Measurements from ENCODE around the gene TARS2.

The TARS2 gene

GRCh38 chr1:150507912-150508864 is 21.0 kb downstream of the TARS2 start, which contains the start of gene ECM1:
Gene ECM1, plus strand, starts transcription at chr1:150508109. Its CDS starts 101 bp downstream, at chr1:150508210.
- no peak for FAIRE-seq
- no peak for DNase-seq (ENCODE audit: extremely low spot score, insufficient read length, low read depth)

GRCh38 chr1:150508982-150509381 is 21.8 kb downstream of the TARS2 start:
- no peak for DNase-seq (ENCODE audit: extremely low spot score, insufficient read length, low read depth)
- FAIRE-seq = no peak

- FAIRE-seq (no peak), DNase-seq (ENCODE audit: extremely low spot score, insufficient read length, low read depth) (no peak)
Observed at GRCh38 chr1:150511551-150511950, 24.3 kb downstream of the TARS2 start.

- FAIRE-seq (no peak), DNase-seq (ENCODE audit: extremely low spot score, insufficient read length, low read depth) (no peak)
Observed at GRCh38 chr1:150511985-150512660, 24.9 kb downstream of the TARS2 start.

GRCh38 chr1:150512846-150513245 is 25.6 kb downstream of the TARS2 start:
- DNase-seq (ENCODE audit: extremely low spot score, insufficient read length, low read depth) (no peak), FAIRE-seq (no peak)

- DNase-seq (ENCODE audit: extremely low spot score, insufficient read length, low read depth) (no peak), FAIRE-seq (no peak)
Observed at GRCh38 chr1:150513351-150513791, 26.2 kb downstream of the TARS2 start.

- no peak for FAIRE-seq
Observed at GRCh38 chr1:150514260-150514659, 27.0 kb downstream of the TARS2 start.

GRCh38 chr1:150514913-150515327 is 27.7 kb downstream of the TARS2 start:
- DNase-seq (ENCODE audit: extremely low spot score, insufficient read length, low read depth) = no peak
- FAIRE-seq = no peak

More at GRCh38 chr1:150514260-150514659, 27.0 kb downstream of the TARS2 start:
- no peak for DNase-seq (ENCODE audit: extremely low spot score, insufficient read length, low read depth)

GRCh38 chr1:150515328-150516049 is 28.3 kb downstream of the TARS2 start, which contains the start of gene FALEC:
Gene FALEC, plus strand, starts transcription at chr1:150515752.
- DNase-seq (ENCODE audit: extremely low spot score, insufficient read length, low read depth) (peak; percentile 100), FAIRE-seq (peak; percentile 94)

- DNase-seq (ENCODE audit: extremely low spot score, insufficient read length, low read depth) (no peak), FAIRE-seq (no peak)
Observed at GRCh38 chr1:150516050-150516591, 28.9 kb downstream of the TARS2 start.

- DNase-seq (ENCODE audit: extremely low spot score, insufficient read length, low read depth) (no peak), FAIRE-seq (no peak)
Observed at GRCh38 chr1:150516616-150517015, 29.4 kb downstream of the TARS2 start.

GRCh38 chr1:150521196-150521968 is 34.2 kb downstream of the TARS2 start:
- DNase-seq (ENCODE audit: extremely low spot score, insufficient read length, low read depth) (no peak), FAIRE-seq (no peak)

- no peak for DNase-seq (ENCODE audit: extremely low spot score, insufficient read length, low read depth)
- FAIRE-seq = no peak
Observed at GRCh38 chr1:150525348-150525747, 38.1 kb downstream of the TARS2 start.

- no peak for DNase-seq (ENCODE audit: extremely low spot score, insufficient read length, low read depth)
- FAIRE-seq = no peak
Observed at GRCh38 chr1:150528196-150528595, 41.0 kb downstream of the TARS2 start.

GRCh38 chr1:150529017-150529416 is 41.8 kb downstream of the TARS2 start:
- no peak for DNase-seq (ENCODE audit: extremely low spot score, insufficient read length, low read depth)
- no peak for FAIRE-seq

GRCh38 chr1:150530491-150531159 is 43.4 kb downstream of the TARS2 start:
- DNase-seq (ENCODE audit: extremely low spot score, insufficient read length, low read depth) (no peak), FAIRE-seq (no peak)

GRCh38 chr1:150532860-150533259 is 45.6 kb downstream of the TARS2 start:
- DNase-seq (ENCODE audit: extremely low spot score, insufficient read length, low read depth) (no peak), FAIRE-seq (no peak)

- DNase-seq (ENCODE audit: extremely low spot score, insufficient read length, low read depth) (no peak), FAIRE-seq (no peak)
Observed at GRCh38 chr1:150534002-150534401, 46.8 kb downstream of the TARS2 start.

All from GM18507 (cell line).